ENCODE measurements around the gene SH3RF1. TPM values are rescaled to one million over a fixed set of nuclear protein-coding genes. Genes with fewer than 3 reads are reported as not detected.

Gene SH3RF1
- total and polyA plus RNA-seq, 7 donors: 8.2 to 20.8 (median 12.5) TPM

DNA sequence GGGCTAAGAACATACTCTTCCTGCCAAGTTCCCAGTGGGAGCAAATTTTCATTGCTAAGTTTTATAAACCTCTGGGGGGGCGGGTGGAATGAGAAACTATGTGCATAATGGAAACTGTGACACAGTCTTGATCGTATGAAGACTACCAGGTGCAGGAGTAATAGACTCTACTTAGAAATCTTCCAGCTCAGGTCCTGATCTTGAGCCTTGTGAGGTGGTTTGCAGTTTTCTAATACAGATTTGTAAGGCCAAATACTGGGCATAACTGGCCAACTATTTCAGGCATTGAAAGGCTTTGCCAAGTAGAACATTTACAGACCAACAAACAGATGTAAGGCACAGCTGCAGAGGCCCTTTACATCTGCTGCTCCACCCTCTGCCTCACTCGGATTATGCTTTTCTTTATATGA is 171.0 kb downstream of the SH3RF1 start:
- TF ChIP-seq POLR2A (IDR thresholded peaks at IDR 0.05) (no peak), POLR2AphosphoS5 (IDR thresholded peaks at IDR 0.05) (peak; percentile 27 to 63 (median 50))
- no peaks in the 10 kb centered on the region for H3K27me3 ChIP-seq
- H3K36me3 ChIP-seq: peaks cover 0 to 11% (median 0%) of the 10 kb centered on the region in 4 donors
- peaks cover 0 to 46% (median 38%) of the 10 kb centered on the region in 4 donors for H3K4me1 ChIP-seq
- peak overlapping the region; percentile 20 to 78 (median 62) for H3K27ac ChIP-seq
- intact Hi-C loops (cut with DNase I): no loop called here
- peak; percentile 66 for DNase-seq
- H3K4me3 ChIP-seq: no peak overlapping the region
- WGBS, 2 donors: 20 to 40% methylated on average over 3 of the region's 3 CpGs
- no peaks in the 10 kb centered on the region for H3K9me3 ChIP-seq

DNA sequence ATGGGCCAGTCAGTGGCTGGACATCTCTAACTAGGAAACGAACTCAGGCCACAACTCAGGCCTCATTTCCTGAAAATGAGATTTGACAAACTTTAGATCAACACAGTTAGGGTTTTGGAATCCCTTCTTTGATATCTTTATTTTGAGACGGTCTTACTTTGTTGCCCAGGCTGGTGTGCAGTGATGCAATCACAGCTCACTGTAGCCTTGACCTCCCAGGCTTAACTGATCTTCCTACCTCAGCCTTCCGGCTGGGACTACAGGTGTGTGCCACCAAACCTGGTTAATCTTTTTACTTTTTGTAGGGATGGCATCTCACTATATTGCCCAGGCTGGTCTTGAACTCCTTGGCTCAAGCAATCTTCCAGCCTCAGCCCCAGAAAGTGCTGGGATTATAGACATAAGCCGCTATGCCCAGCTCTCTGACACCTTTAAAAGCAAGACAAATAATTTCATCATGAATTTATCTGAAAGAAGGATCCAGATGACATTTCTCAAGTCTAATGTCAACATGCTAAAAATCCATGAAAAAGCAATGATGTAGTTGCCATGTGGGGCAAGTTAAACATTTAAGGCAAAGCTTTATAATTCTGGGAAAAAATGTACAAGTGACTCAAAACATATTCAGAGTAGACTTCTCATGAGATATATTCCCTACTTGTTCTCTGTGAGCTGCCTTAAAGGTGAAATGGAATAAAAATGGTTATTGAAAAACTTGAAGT is 171.6 kb downstream of the SH3RF1 start:
- peak overlapping the region; percentile 30 to 78 (median 62) for H3K27ac ChIP-seq
- no peak for DNase-seq
- intact Hi-C loops (cut with DNase I): no loop called here
- peaks cover 0 to 11% (median 0%) of the 10 kb centered on the region in 4 donors for H3K36me3 ChIP-seq
- H3K4me3 ChIP-seq: no peak overlapping the region
- peaks cover 0 to 39% (median 33%) of the 10 kb centered on the region in 4 donors for H3K4me1 ChIP-seq
- no peaks in the 10 kb centered on the region for H3K27me3 ChIP-seq
- 86 to 92% methylated on average over 4 of the region's 4 CpGs for WGBS, 2 donors
- H3K9me3 ChIP-seq: no peaks in the 10 kb centered on the region
- no peak for TF ChIP-seq POLR2A (IDR thresholded peaks at IDR 0.05)
- no peak for TF ChIP-seq POLR2AphosphoS5 (IDR thresholded peaks at IDR 0.05)
- TF ChIP-seq, protein P1, sequence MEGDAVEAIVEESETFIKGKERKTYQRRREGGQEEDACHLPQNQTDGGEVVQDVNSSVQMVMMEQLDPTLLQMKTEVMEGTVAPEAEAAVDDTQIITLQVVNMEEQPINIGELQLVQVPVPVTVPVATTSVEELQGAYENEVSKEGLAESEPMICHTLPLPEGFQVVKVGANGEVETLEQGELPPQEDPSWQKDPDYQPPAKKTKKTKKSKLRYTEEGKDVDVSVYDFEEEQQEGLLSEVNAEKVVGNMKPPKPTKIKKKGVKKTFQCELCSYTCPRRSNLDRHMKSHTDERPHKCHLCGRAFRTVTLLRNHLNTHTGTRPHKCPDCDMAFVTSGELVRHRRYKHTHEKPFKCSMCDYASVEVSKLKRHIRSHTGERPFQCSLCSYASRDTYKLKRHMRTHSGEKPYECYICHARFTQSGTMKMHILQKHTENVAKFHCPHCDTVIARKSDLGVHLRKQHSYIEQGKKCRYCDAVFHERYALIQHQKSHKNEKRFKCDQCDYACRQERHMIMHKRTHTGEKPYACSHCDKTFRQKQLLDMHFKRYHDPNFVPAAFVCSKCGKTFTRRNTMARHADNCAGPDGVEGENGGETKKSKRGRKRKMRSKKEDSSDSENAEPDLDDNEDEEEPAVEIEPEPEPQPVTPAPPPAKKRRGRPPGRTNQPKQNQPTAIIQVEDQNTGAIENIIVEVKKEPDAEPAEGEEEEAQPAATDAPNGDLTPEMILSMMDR (IDR thresholded peaks at IDR 0.05): no peak
- TF ChIP-seq EP300 (IDR thresholded peaks at IDR 0.05): no peak

DNA sequence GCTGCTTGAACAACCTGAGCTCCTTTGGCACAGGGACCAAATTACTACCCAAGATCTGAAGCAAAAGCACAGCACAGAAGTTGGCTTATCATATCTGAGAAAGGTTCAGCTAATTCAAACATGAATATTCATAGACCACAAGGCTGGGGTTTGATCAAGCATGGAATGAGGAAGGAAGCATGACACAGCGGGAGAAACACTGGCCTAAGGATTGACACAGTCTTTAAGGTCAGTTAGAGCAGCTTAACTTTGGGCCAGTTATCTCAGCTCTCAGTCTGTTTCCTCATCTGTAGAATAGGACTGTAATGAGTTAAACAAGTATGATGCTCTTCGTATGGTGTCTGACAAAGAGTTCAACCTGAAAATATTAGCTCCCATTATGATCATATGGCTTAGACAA is 172.2 kb downstream of the SH3RF1 start:
- H3K27ac ChIP-seq: peak overlapping the region; percentile 30 to 78 (median 62)
- TF ChIP-seq, protein P1 (IDR thresholded peaks at IDR 0.05): no peak
- no peak for TF ChIP-seq EP300 (IDR thresholded peaks at IDR 0.05)
- no peak for TF ChIP-seq POLR2AphosphoS5 (IDR thresholded peaks at IDR 0.05)
- TF ChIP-seq POLR2A (IDR thresholded peaks at IDR 0.05): no peak
- peaks cover 0 to 38% (median 28%) of the 10 kb centered on the region in 4 donors for H3K4me1 ChIP-seq
- H3K36me3 ChIP-seq: peaks cover 0 to 11% (median 0%) of the 10 kb centered on the region in 4 donors
- no peak for DNase-seq
- H3K4me3 ChIP-seq: no peak overlapping the region
- intact Hi-C loops (cut with DNase I): no loop called here
- no peaks in the 10 kb centered on the region for H3K9me3 ChIP-seq
- H3K27me3 ChIP-seq: no peaks in the 10 kb centered on the region
- WGBS, 2 donors: 59 to 86% methylated on average over 2 of the region's 2 CpGs

DNA sequence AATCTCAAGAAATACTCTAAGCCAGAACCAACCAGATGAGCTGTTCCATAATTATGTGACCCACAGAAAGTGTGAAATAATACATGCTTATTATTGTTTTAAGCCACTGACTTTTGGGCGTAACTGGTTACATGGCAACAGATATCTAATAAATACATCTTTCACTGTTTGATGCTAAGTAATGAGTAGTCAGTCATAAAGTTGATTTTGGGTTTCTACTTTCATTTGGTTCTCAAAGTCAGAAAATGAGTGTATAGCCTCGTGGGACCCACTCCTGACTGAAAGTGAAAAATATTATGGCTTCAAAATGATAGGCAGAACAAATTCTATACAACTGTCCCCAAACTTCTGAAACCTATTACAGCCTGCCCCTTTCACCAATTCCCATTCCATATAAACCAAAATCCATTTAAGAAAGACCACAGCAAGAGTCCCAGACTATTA is 172.7 kb downstream of the SH3RF1 start:
- intact Hi-C loops (cut with DNase I): no loop called here
- peak overlapping the region in 1 of 4 donors; percentile 78 for H3K27ac ChIP-seq
- WGBS, 2 donors: 83 to 90% methylated on average over 2 of the region's 2 CpGs

DNA sequence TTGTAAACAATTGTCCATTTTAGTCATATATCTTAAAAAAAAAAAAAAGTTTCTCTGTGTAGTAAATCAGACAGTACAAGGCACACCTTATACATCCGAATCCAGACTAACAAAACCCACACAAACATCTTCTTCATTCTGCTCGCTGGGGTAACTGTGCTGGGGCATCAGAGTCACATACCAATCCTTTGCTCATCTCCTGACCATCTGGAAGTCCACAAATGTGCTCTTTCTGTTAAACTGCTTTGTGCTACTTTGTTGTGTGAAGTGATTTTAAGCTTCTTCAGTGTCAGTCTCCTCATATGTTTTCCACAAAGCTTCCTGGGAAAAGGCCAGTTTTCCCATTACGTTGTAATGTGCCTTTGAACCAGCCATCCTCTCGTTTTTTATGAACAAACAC is 174.5 kb downstream of the SH3RF1 start:
- Histone ChIP-seq H3K4me3 (no peak overlapping the region), H3K27me3 (no peaks in the 10 kb centered on the region), H3K36me3 (peaks cover 0 to 11% (median 0%) of the 10 kb centered on the region in 4 donors), H3K4me1 (peaks cover 0 to 38% (median 23%) of the 10 kb centered on the region in 4 donors), H3K9me3 (peaks cover 0 to 3% (median 0%) of the 10 kb centered on the region in 4 donors), H3K27ac (no peak overlapping the region)
- TF ChIP-seq, protein P1 (IDR thresholded peaks at IDR 0.05): no peak
- TF ChIP-seq POLR2AphosphoS5 (IDR thresholded peaks at IDR 0.05) (no peak), POLR2A (IDR thresholded peaks at IDR 0.05) (no peak), EP300 (IDR thresholded peaks at IDR 0.05) (no peak)
- no peak for DNase-seq
- intact Hi-C loops (cut with DNase I): no loop called here
- WGBS, 2 donors: 86 to 92% methylated on average over 4 of the region's 4 CpGs

More for the DNA sequence above, 172.7 kb downstream of the SH3RF1 start:
- no peaks in the 10 kb centered on the region for H3K9me3 ChIP-seq
- no peaks in the 10 kb centered on the region for H3K27me3 ChIP-seq
- H3K36me3 ChIP-seq: peaks cover 0 to 11% (median 0%) of the 10 kb centered on the region in 4 donors
- no peak overlapping the region for H3K4me3 ChIP-seq
- TF ChIP-seq EP300 (IDR thresholded peaks at IDR 0.05) (no peak), POLR2A (IDR thresholded peaks at IDR 0.05) (no peak), POLR2AphosphoS5 (IDR thresholded peaks at IDR 0.05) (no peak)
- TF ChIP-seq, protein P1 (IDR thresholded peaks at IDR 0.05): no peak
- no peak for DNase-seq
- peaks cover 0 to 43% (median 29%) of the 10 kb centered on the region in 4 donors for H3K4me1 ChIP-seq

All from sigmoid colon (tissue), 7 donors.